Pulmonary artery endothelial cell (primary cell): ENCODE measurements around the gene P2RY4. TPM values are rescaled to one million over a fixed set of nuclear protein-coding genes. Genes with fewer than 3 reads are reported as not detected.
"Not testable (repeated sequence)": the region's sequence is repeated elsewhere in the genome, so short reads cannot be mapped to it uniquely, and the experiment has no call there.

Experiments
- DNase-seq: peaks from one replicate; pipeline ENCODE4 v3.0.0-alpha.2; 2011; ENCODE audit warnings: low read depth, low spot score
- total RNA-seq: library from RNA; depleted of rRNA; stranded (reverse); fragments of >200 nt; gene quantifications from 2 replicates; pipeline ENCODE4 v1.2.3, GENCODE V29; 2014

The P2RY4 gene
- total RNA-seq: not detected in 2 replicates

DNA sequence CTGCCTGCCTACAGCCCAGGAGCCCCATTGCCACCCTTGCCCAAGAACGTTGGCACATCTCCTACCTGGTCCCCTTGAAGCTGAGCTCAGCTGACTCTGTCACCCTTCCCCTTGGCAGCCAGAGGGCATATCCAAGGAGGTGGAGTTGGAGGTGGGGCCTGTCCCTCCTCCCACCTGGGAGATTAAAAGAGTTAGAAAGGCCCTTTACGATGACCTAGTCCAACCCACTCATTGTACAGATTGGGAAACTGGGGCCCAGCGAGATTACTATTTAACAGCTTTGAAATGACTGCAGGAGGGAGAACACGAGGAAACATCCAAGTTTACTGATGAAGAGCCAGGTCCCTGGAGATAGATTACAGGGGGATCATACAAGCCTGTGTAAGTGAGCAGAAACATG, at the start of gene P2RY4:
P2RY4 (minus strand) TSS at position 101 of the 400 bp plus-strand sequence. CDS start 580 bp downstream, outside the sequence.
- DNase-seq: no peak

- DNase-seq: peak; percentile 50
These were observed 41.7 kb upstream of the P2RY4 start for GRCh38 chrX:70301716-70302115.

DNA sequence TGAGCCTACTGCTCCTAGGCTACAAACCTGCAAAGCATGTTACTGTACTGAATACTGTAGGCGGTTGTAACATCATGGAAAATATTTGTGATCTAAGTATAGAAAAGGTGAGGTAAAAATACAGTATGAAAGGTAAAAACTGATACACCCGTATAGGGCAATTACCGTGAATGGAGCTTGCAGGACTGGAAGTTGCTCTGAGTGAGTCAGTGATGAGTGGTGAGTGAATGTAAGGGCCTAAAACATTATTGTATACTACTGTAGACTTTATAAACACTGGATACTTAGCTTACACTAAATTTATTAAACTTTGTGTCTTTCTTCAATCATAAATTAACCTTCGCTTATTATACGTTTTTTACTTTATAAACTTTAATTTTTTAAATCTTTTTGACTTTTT, 33.6 kb upstream of the P2RY4 start:
- no peak for DNase-seq

- no peak for DNase-seq
These were observed 32.8 kb upstream of the P2RY4 start for GRCh38 chrX:70292788-70293187.

DNA sequence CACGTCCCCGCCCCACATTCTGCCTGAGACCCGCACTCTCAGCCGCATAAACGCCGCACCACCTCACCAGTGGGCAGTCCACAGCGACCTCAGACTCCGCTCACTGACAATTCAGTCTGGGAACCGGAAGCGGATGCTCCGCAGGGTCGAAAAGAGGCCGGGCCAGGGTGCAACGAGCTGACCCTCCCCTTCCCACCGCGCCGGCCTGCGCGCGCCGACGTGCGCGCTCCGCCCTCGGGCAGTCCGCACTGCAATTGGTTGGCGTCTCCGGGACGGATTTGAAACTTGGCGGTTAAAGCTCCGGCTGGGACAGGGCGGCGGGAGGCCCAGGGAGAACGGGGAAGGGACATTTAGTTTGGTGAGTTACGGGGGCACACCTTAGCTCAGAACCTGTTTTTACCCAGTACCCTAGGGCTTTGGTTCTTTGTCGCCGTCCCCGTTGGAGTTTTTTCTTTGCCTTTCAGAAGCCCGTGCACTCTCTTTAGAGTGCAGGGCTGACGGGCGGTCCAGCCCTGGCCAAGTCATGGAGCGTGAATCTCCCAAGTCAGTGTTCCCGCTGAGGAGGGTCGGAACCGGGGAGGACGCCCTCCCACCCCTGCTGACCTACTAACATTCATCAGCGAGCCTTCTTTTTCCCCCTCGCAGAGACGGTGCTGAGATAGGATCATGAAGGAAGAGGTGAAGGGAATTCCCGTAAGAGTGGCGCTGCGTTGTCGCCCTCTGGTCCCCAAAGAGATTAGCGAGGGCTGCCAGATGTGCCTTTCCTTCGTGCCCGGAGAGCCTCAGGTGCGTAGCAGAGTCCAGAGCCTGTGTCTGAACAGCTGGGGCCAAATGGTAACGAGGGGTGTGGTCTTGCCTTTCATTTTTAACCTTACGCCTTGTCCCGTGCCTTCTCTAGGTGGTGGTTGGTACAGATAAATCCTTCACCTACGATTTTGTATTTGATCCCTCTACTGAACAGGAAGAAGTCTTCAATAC, 30.1 kb upstream of the P2RY4 start, which contains the start of the genes KIF4A and PDZD11:
KIF4A (plus strand) TSS at position 312 of the 978 bp plus-strand sequence; CDS start at position 667, 355 bp downstream.
PDZD11 (minus strand) TSS at position 135 of the 978 bp plus-strand sequence. CDS start 586 bp downstream, outside the sequence.
- peak; percentile 24 for DNase-seq

- no peak for DNase-seq
These were observed 29.3 kb upstream of the P2RY4 start for GRCh38 chrX:70289168-70289792.

GRCh38 chrX:70281951-70282350, 21.9 kb upstream of the P2RY4 start, which contains the start of gene RAB41:
Gene RAB41 (plus strand): TSS chrX:70282172. CDS start chrX:70282218, 46 bp downstream.
- DNase-seq: no peak

DNA sequence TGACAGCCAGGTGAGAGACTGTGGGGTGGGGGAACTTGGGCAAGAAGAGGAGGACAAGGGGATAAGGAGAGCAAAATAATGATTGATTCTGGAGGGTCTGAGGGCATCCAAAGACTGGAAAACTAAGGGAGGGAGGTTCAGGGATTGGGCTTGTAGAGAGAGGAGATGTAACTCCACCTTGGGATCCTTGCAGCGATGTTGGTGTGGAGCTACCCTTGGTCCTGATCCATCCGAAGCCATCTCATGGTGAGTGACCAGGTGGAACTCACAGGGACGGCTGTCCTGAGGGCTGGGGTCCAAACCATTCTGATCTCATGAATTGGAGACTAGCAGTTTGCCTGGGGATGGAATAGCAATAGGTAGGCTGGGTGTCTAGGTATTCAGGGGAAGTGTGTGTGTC, 20.6 kb upstream of the P2RY4 start:
- no peak for DNase-seq

- DNase-seq: no peak
These were observed 19.1 kb upstream of the P2RY4 start for GRCh38 chrX:70279081-70279480.

DNA sequence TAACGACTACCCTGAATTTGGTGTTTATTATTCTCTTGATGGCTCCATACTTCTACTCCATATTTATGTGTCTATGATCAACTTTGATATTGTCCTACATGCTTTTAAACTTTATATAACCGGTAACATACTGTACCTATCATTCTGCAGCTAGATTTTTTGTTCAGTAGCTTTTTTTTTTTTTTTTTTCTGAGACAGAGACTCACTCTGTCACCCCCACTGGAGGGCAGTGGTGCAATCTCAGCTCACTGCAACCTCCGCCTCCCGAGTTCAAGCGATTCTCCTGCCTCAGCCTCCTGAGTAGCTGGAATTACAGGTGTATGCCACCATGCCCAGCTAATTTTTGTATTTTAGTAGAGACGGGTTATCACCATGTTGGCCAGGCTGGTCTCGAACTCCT, 14.0 kb upstream of the P2RY4 start:
- not testable (repeated sequence) for DNase-seq

DNA sequence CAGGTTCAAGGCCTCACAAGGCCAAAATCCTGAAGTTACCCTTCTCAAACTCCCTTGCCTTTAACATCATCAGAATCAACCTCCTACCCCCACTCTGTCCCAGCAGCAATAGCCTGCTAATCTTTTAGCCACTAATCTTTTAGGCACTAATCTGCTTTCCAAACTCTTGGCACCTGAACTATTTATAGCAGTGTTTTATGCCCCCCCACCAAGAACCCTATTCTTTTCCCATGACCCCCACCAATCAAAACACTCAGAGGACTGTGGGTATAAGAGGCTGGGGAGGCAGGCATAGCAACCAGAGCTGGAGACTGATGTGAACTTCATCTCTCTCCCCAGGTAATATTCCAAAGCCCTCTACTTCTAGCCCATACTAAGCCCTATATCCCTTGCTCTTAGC, 8.0 kb upstream of the P2RY4 start, which contains the start of gene ARR3:
ARR3 (plus strand) TSS at position 301 of the 400 bp plus-strand sequence. CDS start 1,052 bp downstream, outside the sequence.
- DNase-seq: no peak

GRCh38 chrX:70264784-70265183, 4.8 kb upstream of the P2RY4 start:
- no peak for DNase-seq

GRCh38 chrX:70262952-70263567, 3.1 kb upstream of the P2RY4 start:
- DNase-seq: no peak

DNA sequence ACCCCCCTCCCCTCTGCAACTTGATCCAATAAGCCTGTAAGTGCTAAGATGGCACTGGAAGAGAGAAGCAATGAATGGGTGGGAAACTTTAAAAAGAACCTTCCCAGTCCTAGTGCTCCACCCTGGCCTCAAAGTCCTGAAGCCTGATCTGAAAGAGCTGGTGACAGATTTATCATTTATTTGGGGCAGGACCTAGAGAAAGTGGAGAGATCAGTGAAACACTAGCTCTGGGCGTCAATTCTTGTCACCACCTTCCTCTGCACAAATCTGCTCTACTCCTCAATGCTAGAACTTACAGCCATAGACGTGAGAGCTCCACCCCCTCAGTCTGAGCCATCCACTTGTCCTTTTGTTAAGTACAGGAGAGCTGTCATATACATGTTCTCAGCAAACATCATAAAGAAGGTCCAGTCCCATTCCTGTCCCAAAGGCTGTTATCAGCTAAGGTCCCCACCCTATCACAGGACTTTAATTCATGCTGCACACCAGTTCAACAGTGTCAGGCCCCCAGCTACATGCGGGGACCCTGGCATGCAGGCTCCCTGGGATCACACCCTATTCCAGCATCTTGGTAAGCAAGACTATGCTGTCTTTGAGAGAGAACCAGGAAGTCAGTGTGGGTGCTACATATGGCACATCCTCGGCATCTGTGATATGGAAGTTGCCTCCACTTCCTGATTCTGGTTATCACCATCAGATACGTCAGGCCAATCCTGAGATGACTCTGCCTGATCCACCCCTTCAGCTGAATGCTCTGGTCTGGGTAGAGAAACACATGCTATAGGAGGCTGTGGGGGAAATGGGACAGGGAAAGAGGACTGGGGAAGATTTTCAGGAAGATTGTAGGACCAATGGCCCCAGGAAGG, 2.3 kb downstream of the P2RY4 start:
- DNase-seq: no peak

DNA sequence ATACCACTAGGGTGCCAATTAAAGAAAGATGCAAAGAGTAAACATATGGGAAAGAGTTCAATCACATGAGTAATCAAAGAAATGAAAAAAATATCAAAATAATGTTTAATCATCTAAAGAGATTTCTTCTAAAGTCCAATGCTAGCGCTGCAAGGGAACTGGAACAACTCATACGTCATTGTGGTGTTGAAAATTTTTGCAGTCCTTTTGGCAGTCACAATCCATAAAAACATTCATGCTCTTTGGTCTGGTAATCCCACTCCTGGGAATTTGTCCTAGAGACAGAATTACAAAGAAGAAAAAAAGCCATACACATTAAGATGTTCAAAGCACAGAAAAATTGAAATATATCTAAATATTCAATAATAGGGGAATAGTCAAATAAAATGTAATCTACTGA, 4.6 kb downstream of the P2RY4 start:
- no peak for DNase-seq

GRCh38 chrX:70254909-70255308, 5.1 kb downstream of the P2RY4 start:
- no peak for DNase-seq

DNA sequence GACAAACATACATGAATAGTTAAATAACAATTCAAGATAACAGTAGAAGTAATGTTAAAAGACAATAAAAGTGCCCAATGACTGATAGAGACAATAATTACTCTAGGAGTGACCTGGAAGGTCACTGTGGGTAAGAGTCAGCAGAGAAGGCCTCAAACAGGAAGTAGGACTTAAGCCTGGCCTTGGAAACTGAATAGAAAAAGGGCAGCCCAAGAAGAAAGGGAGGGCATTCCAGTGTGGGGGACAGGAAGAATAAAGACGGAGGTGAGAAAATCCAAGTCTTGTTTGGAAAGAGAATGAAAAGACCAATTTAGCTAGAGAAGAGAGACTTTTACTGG, 6.0 kb downstream of the P2RY4 start:
- DNase-seq: no peak

- DNase-seq: no peak
These were observed 6.5 kb downstream of the P2RY4 start for GRCh38 chrX:70253377-70254062.

DNA sequence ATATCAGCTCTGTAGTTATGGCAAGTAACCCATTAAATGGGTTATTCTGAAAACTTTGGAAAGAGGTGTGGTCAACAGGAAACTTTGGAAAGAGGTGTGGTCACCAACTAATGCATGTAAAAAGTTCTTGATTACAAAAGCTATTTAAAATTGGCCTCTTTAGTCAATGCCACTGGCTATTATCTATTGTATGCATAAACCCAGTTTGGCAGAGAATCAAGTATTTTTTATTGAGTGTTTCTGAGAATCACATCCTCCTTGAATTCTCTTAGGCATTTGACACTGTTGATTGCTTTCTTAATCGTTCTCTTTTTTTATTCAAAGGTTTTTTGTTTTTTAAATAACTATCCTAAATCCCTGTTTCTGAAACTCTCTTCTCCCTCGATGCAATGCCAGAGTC, 7.5 kb downstream of the P2RY4 start:
- no peak for DNase-seq

DNA sequence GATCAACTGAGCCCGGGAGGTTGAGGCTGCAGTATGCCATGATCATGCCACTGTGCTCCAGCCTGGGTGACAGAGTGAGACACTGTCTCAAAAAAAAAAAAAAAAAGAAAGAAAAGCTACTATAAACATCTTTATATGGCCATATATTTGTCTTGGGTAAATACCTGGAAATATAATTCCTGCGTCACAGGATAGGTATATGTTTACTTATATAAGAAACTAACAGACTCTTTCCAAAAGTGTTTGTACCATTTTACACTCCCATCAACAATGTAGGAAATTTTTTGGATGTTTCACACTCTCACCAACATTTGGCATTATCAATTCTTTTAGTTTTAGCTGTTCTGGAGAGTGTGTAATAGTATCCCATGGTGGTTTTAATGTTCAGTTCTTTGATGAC, 12.8 kb downstream of the P2RY4 start:
- no peak for DNase-seq
